Hepatic stellate cell (primary cell): Measurements from ENCODE around the gene SMC3.

Source experiments
- DNase-seq: peaks from one replicate; pipeline ENCODE4 v3.0.0; 2011; ENCODE audit warnings: low spot score

The SMC3 gene

GRCh38 chr10:110544958-110545537, 22.4 kb upstream of the SMC3 start:
- DNase-seq = no peak

DNA sequence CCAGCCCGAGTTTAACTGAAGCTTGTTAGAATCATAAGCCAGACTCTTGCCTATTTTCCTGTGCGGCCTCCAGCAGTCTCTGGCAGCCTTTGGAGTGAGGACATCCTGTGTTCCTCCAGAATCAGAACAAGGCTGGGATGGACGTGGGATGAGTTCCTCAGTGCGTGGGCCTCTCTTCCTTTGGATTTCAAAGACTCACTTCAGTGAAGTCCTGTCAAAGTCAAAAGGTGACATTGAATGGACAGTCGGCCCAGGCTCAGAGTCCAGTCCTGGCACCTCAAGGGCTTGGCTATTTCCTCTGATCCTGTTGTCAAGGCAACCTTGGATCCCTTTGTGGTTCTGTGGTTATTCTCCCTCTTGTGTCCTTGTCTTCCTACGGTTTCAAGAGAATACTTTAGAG, 21.4 kb upstream of the SMC3 start:
- DNase-seq = no peak

DNA sequence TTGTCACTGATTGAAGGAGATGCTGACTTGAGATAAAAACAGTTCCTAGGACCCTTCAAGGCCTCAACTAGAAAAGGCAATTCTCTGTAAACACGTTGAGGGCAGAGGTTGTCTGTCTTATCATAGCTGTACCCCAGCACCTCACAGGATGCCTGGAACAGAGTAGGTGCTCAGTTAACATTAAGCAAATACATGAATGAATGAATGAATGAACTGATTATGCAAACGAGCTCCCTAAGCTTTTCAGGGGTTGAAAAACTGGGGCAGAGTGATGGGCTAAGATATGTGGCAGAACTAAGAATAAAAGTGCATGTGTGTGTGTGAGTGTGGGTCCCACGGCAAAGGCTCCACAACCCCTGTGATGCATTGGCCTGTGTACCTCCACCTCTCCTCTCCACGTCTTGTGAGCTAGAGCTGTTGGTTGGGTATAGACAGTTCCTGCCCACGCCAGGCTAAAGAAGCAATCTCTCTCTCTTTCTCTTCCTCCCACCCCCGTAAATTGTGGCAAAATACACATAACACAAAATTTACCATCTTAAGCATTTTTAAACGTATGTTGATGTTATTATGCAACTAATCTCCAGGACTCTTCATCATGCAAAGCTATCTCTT, 20.9 kb upstream of the SMC3 start:
- no peak for DNase-seq

DNA sequence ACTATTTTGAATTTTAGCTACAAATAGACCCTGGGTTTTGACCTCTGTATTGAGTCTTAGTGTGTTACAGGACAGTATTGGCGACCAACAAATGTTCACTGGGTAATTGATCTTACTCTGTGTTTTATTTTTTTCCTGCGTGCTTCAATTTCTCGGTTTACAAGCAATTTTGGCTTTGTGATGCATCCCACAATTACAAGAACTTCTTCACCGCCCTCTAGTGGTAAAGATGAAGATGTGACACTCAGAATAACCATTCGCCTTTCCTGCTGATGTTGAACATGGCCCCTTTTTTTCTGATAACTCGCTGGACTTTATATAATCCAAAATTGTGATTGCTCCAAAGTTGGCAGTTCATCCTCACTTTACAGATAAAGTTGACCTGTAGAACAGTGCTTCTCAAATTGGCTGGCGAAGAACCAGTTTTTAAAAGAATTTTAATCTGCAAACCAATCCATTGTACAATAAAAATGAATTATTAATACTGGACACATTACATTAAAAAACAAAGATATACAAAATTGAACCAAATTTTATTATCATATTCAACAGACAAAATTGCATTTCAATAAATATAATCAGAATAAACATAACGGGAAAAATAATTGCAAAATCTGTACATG, 20.2 kb upstream of the SMC3 start:
- DNase-seq = peak; percentile 42

DNA sequence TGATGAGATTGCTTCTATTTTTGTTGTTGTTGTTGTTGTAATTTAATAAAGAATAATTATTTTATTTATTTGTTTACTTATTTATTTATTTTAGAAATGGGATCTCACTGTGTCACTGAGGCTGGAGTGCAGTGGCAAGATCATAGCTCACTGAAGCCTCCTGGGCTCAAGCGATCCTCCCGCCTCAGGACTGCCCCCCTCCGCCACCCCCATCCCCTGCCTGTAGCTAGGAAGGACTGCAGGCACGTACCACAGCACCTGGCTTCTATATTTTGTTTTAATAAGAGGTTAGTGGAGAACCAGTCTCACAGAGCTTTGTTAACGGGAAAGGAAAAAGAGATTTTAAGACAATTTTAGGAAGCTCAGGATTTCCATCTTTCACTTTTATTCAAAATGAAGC, 19.5 kb upstream of the SMC3 start:
- DNase-seq = no peak

DNA sequence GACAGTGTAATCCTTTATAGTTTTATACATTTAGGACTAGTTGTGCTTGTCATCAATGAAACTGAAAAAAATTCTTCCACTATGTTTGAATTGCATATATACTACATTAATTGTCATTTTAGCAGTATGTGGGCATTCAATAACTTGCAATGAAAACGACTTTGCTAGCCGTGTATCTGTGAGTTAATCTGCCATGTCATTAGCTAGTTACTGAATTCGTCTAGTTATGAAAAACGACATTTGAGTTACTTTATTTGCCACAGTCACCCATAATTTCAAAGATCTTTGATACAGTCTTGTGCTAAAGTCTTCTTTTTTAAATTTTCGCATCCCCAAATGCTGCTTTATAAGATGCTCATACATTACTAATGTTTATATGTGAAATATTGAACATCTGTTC, 18.3 kb upstream of the SMC3 start:
- no peak for DNase-seq

- DNase-seq = no peak
These were observed 13.6 kb upstream of the SMC3 start for GRCh38 chr10:110553905-110554304.

GRCh38 chr10:110556296-110556695, 11.2 kb upstream of the SMC3 start:
- no peak for DNase-seq

DNA sequence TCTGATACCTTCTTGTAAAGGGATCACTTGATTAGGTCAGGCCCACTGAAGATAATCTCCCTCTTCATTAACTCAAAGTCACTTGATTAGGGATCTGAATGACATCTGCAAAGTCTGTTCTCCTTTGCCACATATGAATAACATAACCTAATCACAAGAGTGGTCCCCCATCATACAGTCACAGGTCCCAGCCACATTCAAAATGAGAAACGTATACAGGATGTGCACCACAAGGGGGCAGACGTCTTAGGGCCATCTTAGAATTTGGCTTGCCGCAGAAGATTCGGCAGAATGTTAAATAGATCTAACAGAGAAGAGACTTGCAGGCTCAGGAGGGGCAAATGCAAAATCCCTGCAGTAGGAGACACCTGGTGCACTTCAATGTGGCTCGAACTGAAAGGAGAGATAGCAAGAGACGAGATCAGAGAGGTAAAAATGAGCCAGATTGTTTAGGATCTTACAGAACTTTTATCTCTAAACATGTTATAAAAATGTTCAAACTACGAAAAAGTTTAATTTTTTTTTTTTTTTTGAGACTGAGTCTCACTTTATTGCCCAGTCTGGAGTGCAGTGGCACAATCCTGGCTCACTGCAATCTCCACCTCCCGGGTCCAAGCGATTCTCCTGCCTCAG, 10.4 kb upstream of the SMC3 start:
- peak; percentile 47 for DNase-seq

GRCh38 chr10:110558041-110558440, 9.5 kb upstream of the SMC3 start:
- DNase-seq = no peak

DNA sequence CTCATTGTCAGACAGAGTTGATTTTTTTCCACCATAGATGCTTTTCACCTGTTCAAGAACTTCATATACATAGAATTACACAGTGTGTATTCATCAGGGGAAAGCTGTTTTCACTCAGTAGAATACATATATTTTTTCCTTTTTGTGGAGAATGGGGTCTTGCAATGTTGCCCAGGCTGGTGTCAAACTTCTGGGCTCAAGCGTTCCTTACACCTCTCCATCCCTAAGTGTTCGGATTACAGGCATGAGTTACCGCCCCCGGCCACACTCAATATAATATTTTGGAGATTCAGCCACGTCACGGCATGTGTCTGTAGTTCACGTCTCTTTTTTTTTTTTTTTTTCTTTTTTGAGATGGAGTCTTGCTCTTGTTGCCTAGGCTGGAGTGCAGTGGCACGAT, 7.5 kb upstream of the SMC3 start:
- DNase-seq = no peak

DNA sequence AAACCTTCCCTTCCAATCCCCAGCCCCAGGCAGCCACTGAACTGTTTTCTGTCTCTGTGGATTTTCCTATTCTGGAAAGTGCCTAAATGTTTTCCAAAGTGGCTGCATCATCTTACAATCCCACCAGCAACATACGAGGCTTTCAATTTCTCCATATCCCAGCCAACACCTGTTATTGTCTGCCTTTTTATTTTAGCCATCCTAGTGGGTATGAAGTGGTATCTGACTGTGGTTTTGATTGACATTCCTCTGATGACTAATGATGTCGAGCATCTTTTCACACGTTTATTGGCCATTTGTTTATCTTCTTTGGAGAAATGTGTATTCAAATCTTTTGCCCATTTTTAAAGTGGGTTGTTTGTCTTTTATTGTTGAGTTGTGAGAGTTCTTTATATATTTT, 6.2 kb upstream of the SMC3 start:
- no peak for DNase-seq

DNA sequence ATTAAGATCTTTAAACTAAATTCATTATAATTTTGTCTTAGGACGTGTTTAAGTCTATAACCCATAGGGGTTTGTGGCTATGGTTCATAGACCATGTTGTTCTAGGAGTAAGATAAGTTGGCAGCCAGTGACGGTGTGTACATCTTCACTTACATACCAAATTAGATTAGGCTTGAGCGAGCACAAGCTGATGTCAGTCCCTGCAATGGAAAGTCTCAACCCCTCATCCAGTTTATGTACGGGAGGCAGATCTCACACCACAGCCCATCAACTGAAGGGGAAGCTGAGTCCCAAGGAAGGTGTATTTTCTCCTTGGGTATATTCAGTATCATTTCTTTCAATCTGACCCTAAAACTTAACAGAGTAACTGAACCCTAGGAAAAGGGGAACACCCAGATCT, 5.1 kb upstream of the SMC3 start:
- DNase-seq = no peak

GRCh38 chr10:110563132-110563531, 4.4 kb upstream of the SMC3 start:
- no peak for DNase-seq

GRCh38 chr10:110566472-110567200, 859 bp upstream of the SMC3 start:
- DNase-seq = peak; percentile 12

DNA sequence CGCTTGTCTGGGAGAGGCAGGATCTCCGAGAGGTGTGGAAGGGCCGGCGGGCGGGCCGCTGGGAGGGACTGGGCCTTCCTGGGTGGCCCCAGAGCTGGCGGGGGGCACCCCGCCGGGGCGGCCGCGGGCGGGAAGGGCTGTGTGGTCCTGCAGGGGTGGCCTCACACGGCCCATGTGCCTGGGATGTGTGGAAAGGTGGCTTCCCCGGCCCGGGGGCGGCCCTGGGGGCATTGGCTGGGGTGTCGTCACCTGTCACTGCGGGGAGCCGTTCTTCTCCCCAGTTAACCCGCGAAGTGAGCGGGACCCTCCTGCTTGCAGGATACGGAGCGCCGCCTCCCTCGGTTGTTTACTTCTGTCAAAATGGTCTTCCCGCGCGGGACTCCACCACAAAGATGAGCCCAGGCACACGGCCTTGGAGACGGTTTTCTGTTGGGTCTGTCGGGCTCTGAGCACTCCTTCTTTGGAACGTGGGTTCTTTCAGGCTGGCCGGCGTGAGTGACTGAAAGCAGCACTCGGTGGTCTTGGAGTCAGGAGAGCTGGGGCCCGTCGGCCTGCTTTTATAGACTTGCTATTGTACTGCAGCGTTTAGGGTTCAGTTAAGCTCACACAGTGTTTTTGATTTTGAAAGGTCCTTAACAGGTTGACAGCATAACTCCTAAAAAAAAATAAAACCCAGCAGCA, 700 bp downstream of the SMC3 start:
- DNase-seq = no peak

GRCh38 chr10:110569122-110569521, 1.6 kb downstream of the SMC3 start:
- no peak for DNase-seq

DNA sequence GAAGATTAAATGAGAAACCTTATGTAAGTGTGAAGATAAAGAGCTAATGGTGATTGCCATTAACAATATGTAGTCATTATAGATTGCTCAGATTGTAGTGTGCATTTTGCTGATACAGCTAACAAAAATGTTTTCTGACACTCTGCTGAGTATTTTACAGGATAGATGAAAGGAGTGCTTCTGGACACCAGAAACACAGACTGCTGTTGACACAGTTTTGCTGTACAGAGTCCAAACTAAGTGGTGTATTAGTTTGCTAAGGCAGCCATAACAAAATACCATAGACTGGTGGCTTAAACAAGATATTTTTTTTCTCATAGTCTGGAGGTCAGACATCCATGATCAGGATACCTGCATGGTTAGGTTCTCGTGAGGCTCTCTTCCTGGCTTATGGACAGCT, 2.2 kb downstream of the SMC3 start:
- no peak for DNase-seq

DNA sequence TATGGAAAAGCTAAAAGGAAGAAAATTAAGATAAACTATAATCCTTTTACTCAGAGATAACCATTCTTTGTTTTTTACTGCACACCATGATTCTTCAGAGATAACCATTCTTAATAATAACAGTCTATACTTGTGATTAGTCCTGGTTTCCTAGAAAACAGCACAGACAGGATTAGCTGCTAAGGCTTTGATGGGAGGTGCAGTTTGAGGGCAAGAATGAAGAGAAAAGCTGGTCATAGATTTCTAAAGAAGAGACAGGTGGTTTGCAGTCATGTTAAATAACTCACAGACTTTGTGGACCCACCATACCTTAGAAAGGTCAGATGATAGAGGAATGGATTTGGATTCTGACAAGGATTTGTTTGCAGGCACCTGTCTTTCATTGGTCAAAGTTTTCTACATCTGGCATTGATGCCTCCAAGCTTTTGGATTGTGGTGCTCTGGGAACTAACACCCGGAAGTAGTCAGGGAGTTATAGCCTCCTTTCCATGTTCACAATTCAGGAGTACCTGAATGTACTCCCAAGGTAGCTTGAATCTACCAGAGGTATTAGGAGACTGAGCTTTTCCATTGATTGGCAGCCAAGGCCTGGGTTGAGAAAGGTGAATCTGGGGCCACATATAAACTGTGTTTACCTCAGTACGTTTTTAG, 3.7 kb downstream of the SMC3 start:
- no peak for DNase-seq

- no peak for DNase-seq
These were observed 5.4 kb downstream of the SMC3 start for GRCh38 chr10:110572862-110573261.

DNA sequence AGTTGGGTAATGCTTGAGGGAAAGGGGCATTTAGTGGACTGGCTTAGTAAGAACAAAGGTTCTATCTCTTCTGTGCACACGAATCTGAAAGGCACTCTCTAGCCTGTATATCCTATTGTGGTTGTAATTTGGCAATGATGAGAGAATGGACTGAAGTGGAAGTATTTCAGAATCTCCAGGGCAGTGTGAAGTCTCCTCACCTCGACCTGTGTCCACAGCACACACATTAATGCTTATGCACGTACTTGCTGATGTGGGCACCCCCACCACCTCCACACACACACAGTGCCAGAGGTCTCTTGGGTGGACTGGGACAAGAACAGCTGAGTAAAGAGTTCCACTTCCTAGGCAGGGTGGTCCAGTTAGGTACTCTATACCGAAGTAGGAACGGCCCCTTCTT, 6.9 kb downstream of the SMC3 start:
- DNase-seq = no peak

- peak; percentile 17 for DNase-seq
These were observed 8.7 kb downstream of the SMC3 start for GRCh38 chr10:110576220-110576619.
